BJ (cell line): Measurements from ENCODE around the gene SEZ6. TPM values are rescaled to one million over a fixed set of nuclear protein-coding genes. Genes with fewer than 3 reads are reported as not detected.

Source experiments
- CTCF ChIA-PET: fragments of 350-600 bp; formaldehyde crosslinking; extraction: SDS; loops from one replicate; lab custom pipeline; 2021; ENCODE audit warnings: antibody characterized with exemption, inconsistent platforms; lab: Yijun Ruan, JAX
- POLR2A ChIA-PET: fragments of 300-600 bp; sonication (Branson Sonifier 250); formaldehyde crosslinking; extraction: SDS; loops from one replicate; lab custom pipeline; 2021; ENCODE audit warnings: antibody characterized with exemption; lab: Charles Lee
- DNase-seq: peaks from one replicate; pipeline ENCODE4 v3.0.0-alpha.2; 2011; ENCODE audit warnings: low read depth
- H3K27me3 ChIP-seq: 2 replicates; pipeline ENCODE4 v1.6.0; 2011; ENCODE audit warnings: low read length; ENCODE audit not compliant: control insufficient read depth, insufficient read depth
- H3K36me3 ChIP-seq: 2 replicates; pipeline ENCODE4 v1.5.1; 2011; ENCODE audit warnings: low read length; ENCODE audit not compliant: control insufficient read depth, insufficient read depth
- H3K4me3 ChIP-seq: 2 replicates; pipeline ENCODE4 v1.5.1; 2011; ENCODE audit warnings: low read depth, mild to moderate bottlenecking, control low read depth, low read length
- polyA plus RNA-seq: library from polyadenylated mRNA; depleted of rRNA; stranded (reverse); fragments of >200 nt; gene quantifications from 2 replicates; pipeline ENCODE4 v1.2.3, GENCODE V29; 2011
- TF ChIP-seq, protein P1 (sequence below): IDR thresholded peaks from 2 replicates; pipeline ENCODE4 v1.5.1; 2011; ENCODE audit warnings: low read depth, mild to moderate bottlenecking, control low read depth, inconsistent platforms, low read length, moderate library complexity; ENCODE audit not compliant: insufficient read depth

SEZ6 gene
- polyA plus RNA-seq, 1 experiment: not detected

DNA sequence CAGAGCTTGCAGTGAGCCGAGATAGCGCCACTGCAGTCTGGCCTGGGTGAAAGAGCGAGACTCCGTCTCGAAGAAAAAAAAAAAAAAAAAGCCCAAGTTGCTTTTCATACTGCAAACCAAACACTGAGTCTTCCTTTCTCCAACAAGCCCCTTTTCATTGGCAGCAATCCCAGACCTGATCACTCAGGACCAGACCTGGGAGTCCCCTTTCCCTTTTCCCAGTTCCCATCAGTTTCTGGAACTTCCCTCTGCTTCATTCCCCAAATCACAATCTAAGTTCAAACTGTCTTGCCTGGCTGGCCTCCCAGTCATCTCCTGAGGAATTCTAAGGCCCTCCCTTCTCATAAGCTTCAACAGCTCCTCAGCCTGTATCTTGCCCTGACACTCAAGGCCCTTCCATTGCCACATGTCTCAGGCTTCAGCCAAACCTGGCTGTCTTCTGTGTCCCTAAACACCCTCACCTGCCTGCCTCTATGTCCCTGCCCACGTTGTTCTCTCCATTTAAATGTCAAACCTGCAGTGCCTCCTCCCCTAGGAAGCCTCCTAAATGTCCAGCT lies 42.7 kb downstream of the SEZ6 start:
- TF ChIP-seq, protein P1, sequence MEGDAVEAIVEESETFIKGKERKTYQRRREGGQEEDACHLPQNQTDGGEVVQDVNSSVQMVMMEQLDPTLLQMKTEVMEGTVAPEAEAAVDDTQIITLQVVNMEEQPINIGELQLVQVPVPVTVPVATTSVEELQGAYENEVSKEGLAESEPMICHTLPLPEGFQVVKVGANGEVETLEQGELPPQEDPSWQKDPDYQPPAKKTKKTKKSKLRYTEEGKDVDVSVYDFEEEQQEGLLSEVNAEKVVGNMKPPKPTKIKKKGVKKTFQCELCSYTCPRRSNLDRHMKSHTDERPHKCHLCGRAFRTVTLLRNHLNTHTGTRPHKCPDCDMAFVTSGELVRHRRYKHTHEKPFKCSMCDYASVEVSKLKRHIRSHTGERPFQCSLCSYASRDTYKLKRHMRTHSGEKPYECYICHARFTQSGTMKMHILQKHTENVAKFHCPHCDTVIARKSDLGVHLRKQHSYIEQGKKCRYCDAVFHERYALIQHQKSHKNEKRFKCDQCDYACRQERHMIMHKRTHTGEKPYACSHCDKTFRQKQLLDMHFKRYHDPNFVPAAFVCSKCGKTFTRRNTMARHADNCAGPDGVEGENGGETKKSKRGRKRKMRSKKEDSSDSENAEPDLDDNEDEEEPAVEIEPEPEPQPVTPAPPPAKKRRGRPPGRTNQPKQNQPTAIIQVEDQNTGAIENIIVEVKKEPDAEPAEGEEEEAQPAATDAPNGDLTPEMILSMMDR: no peak
- no peak for DNase-seq
- H3K4me3 ChIP-seq: no peak overlapping the region
- ChIA-PET POLR2A (interaction anchor here (0.7 kb wide), 1 partner anchor 345 kb away, joined by 19 read pairs; no protein-coding TSS in a partner anchor), CTCF (interaction anchor here (1.2 to 10.0 kb wide), 4 partner anchors 9 to 187 kb away, joined by 3 to 432 read pairs (median 48); partner anchors contain the start of gene PHF12)
- no peaks in the 10 kb centered on the region for H3K36me3 ChIP-seq
- H3K27me3 ChIP-seq: peaks cover 1% of the 10 kb centered on the region; the same call in 1 of the 2 replicates

DNA sequence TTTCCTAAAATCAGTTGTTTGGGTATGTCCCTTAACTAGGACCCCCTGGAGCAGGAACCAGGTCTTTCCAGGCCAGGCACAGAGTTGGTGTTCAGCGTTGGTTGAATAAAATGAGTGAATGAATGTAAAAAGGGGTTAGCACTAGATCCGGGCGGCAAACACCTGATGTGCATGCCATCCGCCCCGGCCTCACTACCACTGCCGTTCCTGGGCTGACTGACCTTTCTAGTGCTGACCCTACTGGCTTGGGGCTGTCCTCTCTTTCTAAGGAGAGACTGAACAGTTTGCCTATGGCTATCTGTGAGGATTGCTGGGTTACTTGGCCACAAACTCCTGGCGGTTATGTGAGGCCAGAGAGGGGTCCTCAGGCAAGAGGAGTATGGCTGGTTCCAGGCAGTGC lies 44.4 kb downstream of the SEZ6 start:
- DNase-seq: no peak
- CTCF ChIA-PET: interaction anchor here (0.7 to 10.0 kb wide), 4 partner anchors 7 to 162 kb away, joined by 3 to 432 read pairs (median 48); partner anchors contain the start of gene PHF12
- Histone ChIP-seq H3K27me3 (no peaks in the 10 kb centered on the region), H3K36me3 (no peaks in the 10 kb centered on the region), H3K4me3 (no peak overlapping the region)
- POLR2A ChIA-PET: no interaction called here
- TF ChIP-seq, protein P1: no peak

DNA sequence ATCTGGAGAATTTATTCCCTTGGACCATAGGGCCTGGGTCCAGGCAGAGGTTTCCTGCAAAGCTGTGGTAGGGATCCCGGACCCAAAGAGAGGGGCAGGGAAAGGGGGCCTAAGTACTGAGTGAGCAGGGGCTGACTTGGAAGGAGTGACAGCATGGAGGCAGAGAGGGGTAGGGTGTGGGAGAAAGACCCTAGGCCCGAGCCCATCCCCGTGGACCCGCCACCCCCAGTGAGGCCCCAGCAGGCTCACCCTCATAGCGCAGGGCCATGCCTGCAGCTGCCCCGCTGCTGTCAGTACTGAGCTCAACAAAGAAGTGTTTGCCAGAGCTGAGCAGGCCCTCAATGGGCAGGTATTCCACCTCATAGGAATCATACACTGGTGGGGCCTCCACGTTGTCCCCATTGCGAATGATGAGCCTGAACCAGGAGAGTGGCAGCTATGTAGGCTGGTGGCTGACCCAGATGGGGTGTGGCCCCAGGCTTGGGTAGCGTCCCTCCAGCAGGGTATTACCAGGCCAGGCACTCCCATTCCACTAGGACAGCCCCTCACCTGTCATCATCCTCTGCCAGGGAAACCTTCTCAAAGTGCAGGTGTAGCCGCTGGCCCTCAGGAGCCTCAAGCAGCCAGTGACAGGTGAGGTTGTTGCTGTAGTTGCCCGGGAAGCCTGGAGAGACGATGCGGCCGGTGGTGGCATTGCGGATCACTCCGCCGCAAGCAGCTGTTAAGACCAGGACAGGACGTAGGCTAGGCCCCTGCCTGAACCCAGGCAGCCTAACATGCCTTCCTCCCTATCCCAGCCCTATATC lies 45.4 kb downstream of the SEZ6 start:
- DNase-seq: no peak
- TF ChIP-seq, protein P1: no peak
- ChIA-PET POLR2A (no interaction called here), CTCF (interaction anchor here (10.0 kb wide), 1 partner anchor 154 kb away, joined by 432 read pairs; no protein-coding TSS in a partner anchor)
- Histone ChIP-seq H3K27me3 (no peaks in the 10 kb centered on the region), H3K36me3 (no peaks in the 10 kb centered on the region), H3K4me3 (no peak overlapping the region)

DNA sequence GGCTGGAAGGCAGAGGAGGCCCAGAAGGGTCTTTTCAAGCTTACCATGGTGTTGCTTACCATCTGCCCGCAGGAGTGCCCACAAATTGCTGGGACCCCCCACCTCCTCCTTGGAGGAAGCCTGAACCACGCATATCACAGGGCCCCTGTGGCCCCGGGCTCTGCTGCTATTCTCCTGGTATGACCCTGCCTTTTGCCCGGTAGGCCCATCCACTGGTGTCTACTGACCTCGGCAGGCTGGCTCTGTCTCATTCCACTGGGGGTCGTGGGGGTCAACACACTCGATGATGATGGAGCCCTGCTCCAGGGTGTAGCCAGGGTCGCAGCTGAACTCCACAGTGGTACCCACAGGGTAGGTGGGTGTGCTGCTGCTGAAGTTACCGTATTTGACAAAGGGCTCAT lies 46.4 kb downstream of the SEZ6 start:
- TF ChIP-seq, protein P1: no peak
- POLR2A ChIA-PET: no interaction called here
- CTCF ChIA-PET: interaction anchor here (10.0 kb wide), 1 partner anchor 155 kb away, joined by 432 read pairs; no protein-coding TSS in a partner anchor
- no peak overlapping the region for H3K4me3 ChIP-seq
- no peak for DNase-seq
- H3K27me3 ChIP-seq: no peaks in the 10 kb centered on the region
- no peaks in the 10 kb centered on the region for H3K36me3 ChIP-seq
